Dendritic cell treated with granulocyte-macrophage colony-stimulating factor and Interleukin-4, amounts not matched to agents 40 ng/mL and 50 ng/mL, for 4 days (primary cell): ENCODE data around the gene MTMR10.

Experiments
- H3K27ac Mint-ChIP-seq: one replicate; pipeline ENCODE4 v1.8.0; 2022; ENCODE audit warnings: mild to moderate bottlenecking, mixed read lengths
- H3K27me3 Mint-ChIP-seq: one replicate; pipeline ENCODE4 v1.8.0; 2022; ENCODE audit warnings: mild to moderate bottlenecking, mixed read lengths
- H3K36me3 Mint-ChIP-seq: one replicate; pipeline ENCODE4 v1.8.0; 2022; ENCODE audit warnings: low read depth, mixed read lengths
- H3K4me1 Mint-ChIP-seq: one replicate; pipeline ENCODE4 v1.8.0; 2022; ENCODE audit warnings: low read depth, mixed read lengths
- H3K4me3 Mint-ChIP-seq: one replicate; pipeline ENCODE4 v1.8.0; 2022; ENCODE audit warnings: mild to moderate bottlenecking, moderate library complexity, mixed read lengths
- H3K9me3 Mint-ChIP-seq: one replicate; pipeline ENCODE4 v1.8.0; 2022; ENCODE audit warnings: mixed read lengths
- intact Hi-C: fragments of 100-400 bp; cut with micrococcal nuclease; formaldehyde crosslinking; loops from one replicate; pipeline ENCODE4 v1.15.0; 2022

The MTMR10 gene

GRCh38 chr15:30929064-30929669 is 62.3 kb downstream of the MTMR10 start:
- Mint-ChIP-seq H3K4me1 (no peaks in the 10 kb centered on the region), H3K4me3 (no peak overlapping the region), H3K36me3 (peaks cover 93% of the 10 kb centered on the region), H3K27me3 (no peaks in the 10 kb centered on the region), H3K27ac (no peak overlapping the region), H3K9me3 (no peaks in the 10 kb centered on the region)
- intact Hi-C loops: no loop called here

- Mint-ChIP-seq H3K36me3 (peaks cover 93% of the 10 kb centered on the region), H3K9me3 (no peaks in the 10 kb centered on the region), H3K4me1 (no peaks in the 10 kb centered on the region), H3K27me3 (no peaks in the 10 kb centered on the region), H3K27ac (no peak overlapping the region), H3K4me3 (no peak overlapping the region)
- intact Hi-C loops: no loop called here
These were observed 63.4 kb downstream of the MTMR10 start for GRCh38 chr15:30928076-30928475.

- H3K27me3 Mint-ChIP-seq: no peaks in the 10 kb centered on the region
- no peaks in the 10 kb centered on the region for H3K4me1 Mint-ChIP-seq
- H3K9me3 Mint-ChIP-seq: no peaks in the 10 kb centered on the region
- no peak overlapping the region for H3K27ac Mint-ChIP-seq
- no peak overlapping the region for H3K4me3 Mint-ChIP-seq
- peaks cover 96% of the 10 kb centered on the region for H3K36me3 Mint-ChIP-seq
- intact Hi-C loops: no loop called here
These were observed 64.2 kb downstream of the MTMR10 start for GRCh38 chr15:30927148-30927761.

- Mint-ChIP-seq H3K4me3 (no peak overlapping the region), H3K4me1 (no peaks in the 10 kb centered on the region), H3K36me3 (peaks cover 96% of the 10 kb centered on the region), H3K9me3 (no peaks in the 10 kb centered on the region), H3K27ac (no peak overlapping the region), H3K27me3 (no peaks in the 10 kb centered on the region)
- intact Hi-C loops: no loop called here
These were observed 65.3 kb downstream of the MTMR10 start for GRCh38 chr15:30926161-30926560.

GRCh38 chr15:30925686-30926085 is 65.7 kb downstream of the MTMR10 start:
- peaks cover 96% of the 10 kb centered on the region for H3K36me3 Mint-ChIP-seq
- no peak overlapping the region for H3K4me3 Mint-ChIP-seq
- intact Hi-C loops: no loop called here
- no peak overlapping the region for H3K27ac Mint-ChIP-seq
- H3K9me3 Mint-ChIP-seq: no peaks in the 10 kb centered on the region
- H3K27me3 Mint-ChIP-seq: no peaks in the 10 kb centered on the region
- no peaks in the 10 kb centered on the region for H3K4me1 Mint-ChIP-seq

GRCh38 chr15:30924353-30924752 is 67.1 kb downstream of the MTMR10 start:
- no peak overlapping the region for H3K4me3 Mint-ChIP-seq
- H3K27me3 Mint-ChIP-seq: no peaks in the 10 kb centered on the region
- intact Hi-C loops: no loop called here
- no peak overlapping the region for H3K27ac Mint-ChIP-seq
- no peaks in the 10 kb centered on the region for H3K4me1 Mint-ChIP-seq
- H3K36me3 Mint-ChIP-seq: peaks cover 94% of the 10 kb centered on the region
- no peaks in the 10 kb centered on the region for H3K9me3 Mint-ChIP-seq

GRCh38 chr15:30923429-30923828 is 68.0 kb downstream of the MTMR10 start:
- intact Hi-C loops: no loop called here
- no peaks in the 10 kb centered on the region for H3K27me3 Mint-ChIP-seq
- H3K4me1 Mint-ChIP-seq: no peaks in the 10 kb centered on the region

GRCh38 chr15:30922480-30923311 is 68.7 kb downstream of the MTMR10 start:
- Mint-ChIP-seq H3K27ac (no peak overlapping the region), H3K4me3 (no peak overlapping the region), H3K27me3 (no peaks in the 10 kb centered on the region), H3K4me1 (no peaks in the 10 kb centered on the region), H3K36me3 (peaks cover 94% of the 10 kb centered on the region), H3K9me3 (no peaks in the 10 kb centered on the region)
- intact Hi-C loops: no loop called here

More at GRCh38 chr15:30923429-30923828, 68.0 kb downstream of the MTMR10 start:
- Mint-ChIP-seq H3K27ac (no peak overlapping the region), H3K9me3 (no peaks in the 10 kb centered on the region), H3K36me3 (peaks cover 94% of the 10 kb centered on the region), H3K4me3 (no peak overlapping the region)

GRCh38 chr15:30921781-30922479 is 69.5 kb downstream of the MTMR10 start:
- Mint-ChIP-seq H3K27ac (no peak overlapping the region), H3K4me3 (no peak overlapping the region), H3K36me3 (peaks cover 92% of the 10 kb centered on the region), H3K27me3 (no peaks in the 10 kb centered on the region), H3K4me1 (no peaks in the 10 kb centered on the region), H3K9me3 (no peaks in the 10 kb centered on the region)
- intact Hi-C loops: no loop called here

- no peaks in the 10 kb centered on the region for H3K4me1 Mint-ChIP-seq
- H3K4me3 Mint-ChIP-seq: no peak overlapping the region
These were observed 70.3 kb downstream of the MTMR10 start for GRCh38 chr15:30921106-30921505.

GRCh38 chr15:30919877-30920550 is 71.4 kb downstream of the MTMR10 start:
- Mint-ChIP-seq H3K36me3 (peaks cover 87% of the 10 kb centered on the region), H3K27me3 (no peaks in the 10 kb centered on the region)

More at GRCh38 chr15:30921106-30921505, 70.3 kb downstream of the MTMR10 start:
- H3K27ac Mint-ChIP-seq: no peak overlapping the region
- intact Hi-C loops: no loop called here
- peaks cover 92% of the 10 kb centered on the region for H3K36me3 Mint-ChIP-seq
- H3K9me3 Mint-ChIP-seq: no peaks in the 10 kb centered on the region
- no peaks in the 10 kb centered on the region for H3K27me3 Mint-ChIP-seq

GRCh38 chr15:30918366-30918765 is 73.1 kb downstream of the MTMR10 start:
- intact Hi-C loops: no loop called here
- H3K27me3 Mint-ChIP-seq: no peaks in the 10 kb centered on the region
- no peak overlapping the region for H3K27ac Mint-ChIP-seq
- no peaks in the 10 kb centered on the region for H3K4me1 Mint-ChIP-seq
- H3K9me3 Mint-ChIP-seq: no peaks in the 10 kb centered on the region
- H3K4me3 Mint-ChIP-seq: no peak overlapping the region
- H3K36me3 Mint-ChIP-seq: peaks cover 84% of the 10 kb centered on the region

More at GRCh38 chr15:30919877-30920550, 71.4 kb downstream of the MTMR10 start:
- intact Hi-C loops: no loop called here
- Mint-ChIP-seq H3K9me3 (no peaks in the 10 kb centered on the region), H3K4me3 (no peak overlapping the region), H3K27ac (no peak overlapping the region), H3K4me1 (no peaks in the 10 kb centered on the region)

GRCh38 chr15:30917675-30918074 is 73.8 kb downstream of the MTMR10 start:
- intact Hi-C loops: no loop called here
- H3K27ac Mint-ChIP-seq: no peak overlapping the region
- no peaks in the 10 kb centered on the region for H3K4me1 Mint-ChIP-seq
- no peaks in the 10 kb centered on the region for H3K27me3 Mint-ChIP-seq
- H3K4me3 Mint-ChIP-seq: no peak overlapping the region
- H3K36me3 Mint-ChIP-seq: peaks cover 83% of the 10 kb centered on the region
- no peaks in the 10 kb centered on the region for H3K9me3 Mint-ChIP-seq
